CD4-positive, alpha-beta memory T cell (primary cell): Measurements from ENCODE around the gene PLEK. TPM values are rescaled to one million over a fixed set of nuclear protein-coding genes. Genes with fewer than 3 reads are reported as not detected.

Experiments
- CTCF ChIA-PET: fragments of 350-600 bp; sonication (Branson Sonifier 250); formaldehyde crosslinking; loops from one replicate; lab custom pipeline; 2021; ENCODE audit warnings: inconsistent platforms; ENCODE audit not compliant: partially characterized antibody; lab: Charles Lee
- POLR2A ChIA-PET: fragments of 350-600 bp; sonication (Branson Sonifier 250); formaldehyde crosslinking; loops from one replicate; lab custom pipeline; 2021; ENCODE audit not compliant: partially characterized antibody; lab: Charles Lee
- DNase-seq, 5 donors: peaks; one replicate each; pipeline versions ENCODE4 v3.0.0 to v3.0.0-alpha.2; 2020 to 2022; ENCODE audit warnings: mixed read lengths in 1 of 5
- H3K27ac ChIP-seq: one replicate; pipeline ENCODE4 v1.7.0; 2013; ENCODE audit warnings: low read depth, low read length
- H3K27me3 ChIP-seq: 2 replicates; pipeline ENCODE4 v1.7.0; 2013; ENCODE audit warnings: mild to moderate bottlenecking, low read length, moderate library complexity; ENCODE audit not compliant: insufficient read depth
- H3K36me3 ChIP-seq: 2 replicates; pipeline ENCODE4 v1.7.0; 2013; ENCODE audit warnings: mild to moderate bottlenecking, low read length, moderate library complexity; ENCODE audit not compliant: insufficient read depth
- H3K4me1 ChIP-seq: 2 replicates; pipeline ENCODE4 v1.7.0; 2013; ENCODE audit warnings: mild to moderate bottlenecking, low read length, moderate library complexity; ENCODE audit not compliant: insufficient read depth
- H3K4me3 ChIP-seq, 2 donors: one replicate each; pipeline ENCODE4 v1.7.0; 2013; ENCODE audit warnings: low read length in 2 of 2, mild to moderate bottlenecking in 1 of 2
- H3K9me3 ChIP-seq, 2 donors: one replicate each; pipeline ENCODE4 v1.7.0; 2013; ENCODE audit warnings: low read length in 2 of 2, control low read depth in 1 of 2; ENCODE audit not compliant: control insufficient read depth in 1 of 2
- H3K27ac Mint-ChIP-seq, 7 donors: one replicate each; pipeline ENCODE4 v1.8.0; 2020 to 2021; ENCODE audit warnings: mixed read lengths in 7 of 7, mild to moderate bottlenecking in 6 of 7, inconsistent platforms in 3 of 7, moderate library complexity in 3 of 7
- H3K27me3 Mint-ChIP-seq, 2 donors: one replicate each; pipeline ENCODE4 v1.8.0; 2020 to 2021; ENCODE audit warnings: mixed read lengths in 2 of 2
- H3K36me3 Mint-ChIP-seq, 2 donors: one replicate each; pipeline ENCODE4 v1.8.0; 2020 to 2021; ENCODE audit warnings: mixed read lengths in 2 of 2, inconsistent platforms in 1 of 2, mild to moderate bottlenecking in 1 of 2
- H3K4me1 Mint-ChIP-seq, 4 donors: one replicate each; pipeline ENCODE4 v1.8.0; 2020 to 2021; ENCODE audit warnings: mixed read lengths in 4 of 4, mild to moderate bottlenecking in 1 of 4
- H3K4me3 Mint-ChIP-seq, 8 donors: one replicate each; pipeline ENCODE4 v1.8.0; 2020 to 2021; ENCODE audit warnings: mixed read lengths in 8 of 8, mild to moderate bottlenecking in 7 of 8, moderate library complexity in 6 of 8, inconsistent platforms in 3 of 8
- H3K9me3 Mint-ChIP-seq, 8 donors: one replicate each; pipeline ENCODE4 v1.8.0; 2020 to 2021; ENCODE audit warnings: mixed read lengths in 8 of 8, mild to moderate bottlenecking in 5 of 8, inconsistent platforms in 3 of 8, moderate library complexity in 1 of 8
- intact Hi-C: fragments of 100-400 bp; cut with micrococcal nuclease; formaldehyde crosslinking; loops from one replicate; pipeline ENCODE4 v1.15.1; 2023
- polyA plus RNA-seq, 2 donors: library from polyadenylated mRNA; unstranded; fragments of 300-500 nt; fragmentation: Illumina TruSeq; gene quantifications; one replicate each; pipeline ENCODE4 v1.2.3, GENCODE V29; 2021
- total RNA-seq, 2 experiments: library from RNA; stranded (reverse); gene quantifications; one replicate each; pipeline ENCODE4 v1.2.3, GENCODE V29; 2021

PLEK gene
- total and polyA plus RNA-seq, 4 experiments from 2014 or later, result 5.7 to 10.7 (median 8.2) TPM

DNA sequence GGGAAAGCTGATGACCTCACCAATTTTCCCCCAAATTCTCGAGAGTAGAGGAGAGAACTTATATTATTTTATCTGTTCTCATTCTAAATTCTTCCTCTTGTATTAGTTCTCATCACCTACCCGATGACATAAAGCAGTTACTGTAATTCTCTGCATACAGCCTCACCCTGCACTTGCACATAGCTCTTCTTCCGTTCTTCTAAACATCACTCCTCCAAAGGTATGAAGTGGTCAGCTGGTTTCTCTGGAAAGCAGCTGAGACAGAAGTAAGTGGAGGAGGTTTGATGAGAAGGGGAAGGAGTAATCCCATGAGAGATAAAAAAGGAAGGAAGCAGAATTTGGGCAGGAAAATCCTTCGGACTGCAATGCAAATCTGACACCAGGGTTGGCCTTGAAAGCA, 63.0 kb downstream of the PLEK start:
- CTCF ChIA-PET, result interaction anchor here (1.0 to 6.9 kb wide), 2 partner anchors 10 to 13 kb away, joined by 3 to 63 read pairs; no protein-coding TSS in a partner anchor
- no peaks in the 10 kb centered on the region for H3K36me3 Mint-ChIP-seq
- H3K27ac Mint-ChIP-seq, result peak overlapping the region in 5 of 7 donors; percentile 12 to 95 (median 53)
- Histone ChIP-seq H3K4me1 (peaks cover 59% of the 10 kb centered on the region), H3K27me3 (no peaks in the 10 kb centered on the region), H3K36me3 (no peaks in the 10 kb centered on the region), H3K27ac (peak overlapping the region; percentile 51), H3K4me3 (no peak overlapping the region), H3K9me3 (no peaks in the 10 kb centered on the region)
- peaks cover 0 to 31% (median 18%) of the 10 kb centered on the region in 4 donors for H3K4me1 Mint-ChIP-seq
- POLR2A ChIA-PET, result interaction anchor here (1.4 to 2.5 kb wide), 2 partner anchors 12 to 63 kb away, joined by 3 to 10 read pairs; partner anchors contain the start of gene PLEK
- H3K9me3 Mint-ChIP-seq, result peaks cover 0 to 1% (median 0%) of the 10 kb centered on the region in 8 donors
- peaks cover 0 to 2% of the 10 kb centered on the region in 2 donors for H3K27me3 Mint-ChIP-seq
- intact Hi-C loops, result no loop called here
- DNase-seq, result no peak
- peak overlapping the region in 1 of 8 donors; percentile 7 for H3K4me3 Mint-ChIP-seq

- ChIA-PET POLR2A (interaction anchor here (1.1 to 1.4 kb wide), 3 partner anchors 11 to 63 kb away, joined by 3 to 4 read pairs (median 3); partner anchors contain the start of gene PLEK), CTCF (interaction anchor here (1.0 to 6.9 kb wide), 2 partner anchors 10 to 13 kb away, joined by 3 to 63 read pairs; no protein-coding TSS in a partner anchor)
- Mint-ChIP-seq H3K4me1 (peaks cover 0 to 31% (median 18%) of the 10 kb centered on the region in 4 donors), H3K27ac (peak overlapping the region in 2 of 7 donors; percentile 0 to 12), H3K9me3 (peaks cover 0 to 1% (median 0%) of the 10 kb centered on the region in 8 donors), H3K4me3 (no peak overlapping the region), H3K36me3 (no peaks in the 10 kb centered on the region), H3K27me3 (peaks cover 0 to 2% of the 10 kb centered on the region in 2 donors)
- peaks cover 53% of the 10 kb centered on the region for H3K4me1 ChIP-seq
- H3K36me3 ChIP-seq, result no peaks in the 10 kb centered on the region
- DNase-seq, result no peak
- no peak overlapping the region for H3K4me3 ChIP-seq
- no peaks in the 10 kb centered on the region for H3K9me3 ChIP-seq
- H3K27ac ChIP-seq, result no peak overlapping the region
- intact Hi-C loops, result no loop called here
- H3K27me3 ChIP-seq, result no peaks in the 10 kb centered on the region
Observed at GRCh38 chr2:68428746-68429145, 63.7 kb downstream of the PLEK start.

- POLR2A ChIA-PET, result interaction anchor here (1.1 to 1.4 kb wide), 2 partner anchors 10 to 26 kb away, joined by 3 to 4 read pairs; no protein-coding TSS in a partner anchor
Observed at GRCh38 chr2:68429311-68429826, 64.3 kb downstream of the PLEK start.

GRCh38 chr2:68431316-68431972, 66.4 kb downstream of the PLEK start:
- H3K27me3 ChIP-seq, result no peaks in the 10 kb centered on the region
- no peak for DNase-seq
- Mint-ChIP-seq H3K27me3 (peaks cover 0 to 2% of the 10 kb centered on the region in 2 donors), H3K4me1 (peaks cover 0 to 33% (median 21%) of the 10 kb centered on the region in 4 donors), H3K4me3 (no peak overlapping the region), H3K36me3 (no peaks in the 10 kb centered on the region), H3K27ac (no peak overlapping the region), H3K9me3 (peaks cover 0 to 1% (median 0%) of the 10 kb centered on the region in 8 donors)
- no peaks in the 10 kb centered on the region for H3K36me3 ChIP-seq
- no peak overlapping the region for H3K27ac ChIP-seq
- no peaks in the 10 kb centered on the region for H3K9me3 ChIP-seq
- POLR2A ChIA-PET, result interaction anchor here (1.4 kb wide), 1 partner anchor 10 kb away, joined by 4 read pairs; no protein-coding TSS in a partner anchor
- no peak overlapping the region for H3K4me3 ChIP-seq
- peaks cover 26% of the 10 kb centered on the region for H3K4me1 ChIP-seq
- intact Hi-C loops, result no loop called here
- CTCF ChIA-PET, result interaction anchor here (0.7 to 6.9 kb wide), 2 partner anchors 10 to 70 kb away, joined by 3 to 63 read pairs; no protein-coding TSS in a partner anchor

More at GRCh38 chr2:68429311-68429826, 64.3 kb downstream of the PLEK start:
- H3K27me3 ChIP-seq, result no peaks in the 10 kb centered on the region
- Mint-ChIP-seq H3K27me3 (peaks cover 0 to 2% of the 10 kb centered on the region in 2 donors), H3K4me1 (peaks cover 0 to 31% (median 18%) of the 10 kb centered on the region in 4 donors), H3K27ac (no peak overlapping the region), H3K36me3 (no peaks in the 10 kb centered on the region), H3K9me3 (peaks cover 0 to 1% (median 0%) of the 10 kb centered on the region in 8 donors), H3K4me3 (no peak overlapping the region)
- intact Hi-C loops, result no loop called here
- H3K4me3 ChIP-seq, result no peak overlapping the region
- CTCF ChIA-PET, result interaction anchor here (1.0 to 6.9 kb wide), 2 partner anchors 9 to 12 kb away, joined by 3 to 63 read pairs; no protein-coding TSS in a partner anchor
- no peak overlapping the region for H3K27ac ChIP-seq
- H3K4me1 ChIP-seq, result peaks cover 47% of the 10 kb centered on the region
- DNase-seq, result no peak
- H3K9me3 ChIP-seq, result no peaks in the 10 kb centered on the region
- H3K36me3 ChIP-seq, result no peaks in the 10 kb centered on the region

GRCh38 chr2:68432696-68433658, 67.9 kb downstream of the PLEK start:
- Mint-ChIP-seq H3K36me3 (no peaks in the 10 kb centered on the region), H3K4me1 (peaks cover 0 to 24% (median 12%) of the 10 kb centered on the region in 4 donors), H3K4me3 (no peak overlapping the region), H3K9me3 (peaks cover 0 to 1% (median 0%) of the 10 kb centered on the region in 8 donors), H3K27ac (no peak overlapping the region), H3K27me3 (peaks cover 0 to 2% of the 10 kb centered on the region in 2 donors)
- ChIA-PET POLR2A (interaction anchor here (1.4 kb wide), 1 partner anchor 12 kb away, joined by 4 read pairs; no protein-coding TSS in a partner anchor), CTCF (interaction anchor here (6.9 kb wide), 1 partner anchor 8 kb away, joined by 63 read pairs; no protein-coding TSS in a partner anchor)
- DNase-seq, result no peak
- H3K36me3 ChIP-seq, result no peaks in the 10 kb centered on the region
- H3K9me3 ChIP-seq, result no peaks in the 10 kb centered on the region
- no peaks in the 10 kb centered on the region for H3K27me3 ChIP-seq
- peaks cover 11% of the 10 kb centered on the region for H3K4me1 ChIP-seq
- H3K4me3 ChIP-seq, result no peak overlapping the region
- H3K27ac ChIP-seq, result no peak overlapping the region
- intact Hi-C loops, result no loop called here

DNA sequence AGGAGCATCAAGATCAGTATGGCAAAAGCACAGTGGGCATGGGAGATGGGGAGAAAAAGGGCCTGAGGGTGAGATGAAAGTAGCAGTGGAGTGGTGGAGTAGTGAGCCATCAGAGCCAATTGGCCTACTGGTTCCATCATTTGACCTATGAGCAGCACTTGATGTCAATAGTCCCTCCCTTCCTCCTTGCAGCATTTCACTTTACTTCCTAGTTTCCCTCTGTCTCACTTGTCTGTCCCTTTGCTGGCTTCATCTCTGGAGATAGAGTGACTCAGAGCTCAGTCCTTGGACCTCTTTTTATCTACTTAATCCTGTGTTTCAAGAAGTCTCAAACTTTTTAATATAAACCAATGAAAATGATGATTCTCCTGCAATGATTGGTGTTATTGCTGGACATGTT, 69.9 kb downstream of the PLEK start:
- Mint-ChIP-seq H3K4me3 (no peak overlapping the region), H3K9me3 (peaks cover 0 to 1% (median 0%) of the 10 kb centered on the region in 8 donors), H3K27me3 (peaks cover 0 to 2% of the 10 kb centered on the region in 2 donors), H3K36me3 (no peaks in the 10 kb centered on the region), H3K27ac (no peak overlapping the region), H3K4me1 (peaks cover 0 to 17% (median 5%) of the 10 kb centered on the region in 4 donors)
- Histone ChIP-seq H3K27me3 (no peaks in the 10 kb centered on the region), H3K27ac (no peak overlapping the region), H3K4me3 (no peak overlapping the region), H3K9me3 (no peaks in the 10 kb centered on the region), H3K4me1 (no peaks in the 10 kb centered on the region), H3K36me3 (no peaks in the 10 kb centered on the region)
- CTCF ChIA-PET, result no interaction called here
- intact Hi-C loops, result no loop called here
- POLR2A ChIA-PET, result no interaction called here
- DNase-seq, result no peak
